HG03025 (cell line): Measurements from ENCODE around the gene PROK1.

Experiments
- ATAC-seq: cut with Tn5 transposase; IDR thresholded peaks from one replicate; pipeline ENCODE4 v1.9.1; 2021; ENCODE audit warnings: mild to moderate bottlenecking, moderate library complexity; ENCODE audit not compliant: unreplicated experiment, low FRiP score

The PROK1 gene

GRCh38 chr1:110485725-110486124 is 34.8 kb downstream of the PROK1 start:
- no peak for ATAC-seq

- ATAC-seq = no peak
These were observed 36.8 kb downstream of the PROK1 start for GRCh38 chr1:110487726-110488125.

GRCh38 chr1:110488161-110488560 is 37.2 kb downstream of the PROK1 start:
- ATAC-seq = no peak

- no peak for ATAC-seq
These were observed 37.9 kb downstream of the PROK1 start for GRCh38 chr1:110488867-110489266.

GRCh38 chr1:110489406-110489805 is 38.5 kb downstream of the PROK1 start:
- ATAC-seq = no peak

GRCh38 chr1:110489973-110490542 is 39.1 kb downstream of the PROK1 start:
- no peak for ATAC-seq

GRCh38 chr1:110490791-110491451 is 40.0 kb downstream of the PROK1 start:
- no peak for ATAC-seq

- no peak for ATAC-seq
These were observed 41.6 kb downstream of the PROK1 start for GRCh38 chr1:110492573-110492972.

GRCh38 chr1:110493059-110493699 is 42.2 kb downstream of the PROK1 start:
- ATAC-seq = no peak

GRCh38 chr1:110494036-110494435 is 43.1 kb downstream of the PROK1 start:
- ATAC-seq = no peak

GRCh38 chr1:110494522-110495406 is 43.8 kb downstream of the PROK1 start:
- ATAC-seq = no peak

- no peak for ATAC-seq
These were observed 45.1 kb downstream of the PROK1 start for GRCh38 chr1:110495926-110496600.

GRCh38 chr1:110498270-110498669 is 47.3 kb downstream of the PROK1 start:
- ATAC-seq = no peak

- no peak for ATAC-seq
These were observed 50.7 kb downstream of the PROK1 start for GRCh38 chr1:110501488-110502132.

- no peak for ATAC-seq
These were observed 51.6 kb downstream of the PROK1 start for GRCh38 chr1:110502402-110503151.

GRCh38 chr1:110503471-110503870 is 52.5 kb downstream of the PROK1 start:
- no peak for ATAC-seq

- no peak for ATAC-seq
These were observed 53.3 kb downstream of the PROK1 start for GRCh38 chr1:110504226-110504625.

- no peak for ATAC-seq
These were observed 54.6 kb downstream of the PROK1 start for GRCh38 chr1:110505596-110505995.

- no peak for ATAC-seq
These were observed 55.6 kb downstream of the PROK1 start for GRCh38 chr1:110506541-110506940.
